GM12874 (cell line): ENCODE data around the gene PEAK1.

Source experiments
- TF ChIP-seq, protein P1 (sequence below): IDR thresholded peaks from 2 replicates; pipeline ENCODE4 v1.5.1; 2011; ENCODE audit warnings: low read depth, mild to moderate bottlenecking, control low read depth, low read length, moderate library complexity; ENCODE audit not compliant: insufficient read depth

PEAK1 gene

DNA sequence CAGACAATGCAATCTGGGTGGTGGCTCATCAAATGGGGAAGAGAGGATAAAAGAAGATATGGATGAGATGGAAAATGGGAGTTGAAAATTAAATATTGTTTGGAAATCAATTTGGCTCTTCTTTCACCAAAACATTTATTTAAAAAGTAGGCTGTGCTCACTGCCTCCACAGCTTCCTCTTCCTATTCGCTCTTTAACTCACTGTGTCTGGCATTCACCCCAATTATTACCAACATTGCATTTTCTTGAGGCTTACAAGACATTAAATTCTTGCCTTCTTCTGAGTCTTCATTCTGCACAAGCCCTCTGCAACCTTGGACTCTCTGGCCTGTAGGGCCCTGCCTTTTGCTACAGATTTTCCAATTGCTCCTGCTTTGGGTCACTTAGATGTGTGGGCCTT is 296.1 kb downstream of the PEAK1 start:
- TF ChIP-seq, protein P1, sequence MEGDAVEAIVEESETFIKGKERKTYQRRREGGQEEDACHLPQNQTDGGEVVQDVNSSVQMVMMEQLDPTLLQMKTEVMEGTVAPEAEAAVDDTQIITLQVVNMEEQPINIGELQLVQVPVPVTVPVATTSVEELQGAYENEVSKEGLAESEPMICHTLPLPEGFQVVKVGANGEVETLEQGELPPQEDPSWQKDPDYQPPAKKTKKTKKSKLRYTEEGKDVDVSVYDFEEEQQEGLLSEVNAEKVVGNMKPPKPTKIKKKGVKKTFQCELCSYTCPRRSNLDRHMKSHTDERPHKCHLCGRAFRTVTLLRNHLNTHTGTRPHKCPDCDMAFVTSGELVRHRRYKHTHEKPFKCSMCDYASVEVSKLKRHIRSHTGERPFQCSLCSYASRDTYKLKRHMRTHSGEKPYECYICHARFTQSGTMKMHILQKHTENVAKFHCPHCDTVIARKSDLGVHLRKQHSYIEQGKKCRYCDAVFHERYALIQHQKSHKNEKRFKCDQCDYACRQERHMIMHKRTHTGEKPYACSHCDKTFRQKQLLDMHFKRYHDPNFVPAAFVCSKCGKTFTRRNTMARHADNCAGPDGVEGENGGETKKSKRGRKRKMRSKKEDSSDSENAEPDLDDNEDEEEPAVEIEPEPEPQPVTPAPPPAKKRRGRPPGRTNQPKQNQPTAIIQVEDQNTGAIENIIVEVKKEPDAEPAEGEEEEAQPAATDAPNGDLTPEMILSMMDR = no peak

DNA sequence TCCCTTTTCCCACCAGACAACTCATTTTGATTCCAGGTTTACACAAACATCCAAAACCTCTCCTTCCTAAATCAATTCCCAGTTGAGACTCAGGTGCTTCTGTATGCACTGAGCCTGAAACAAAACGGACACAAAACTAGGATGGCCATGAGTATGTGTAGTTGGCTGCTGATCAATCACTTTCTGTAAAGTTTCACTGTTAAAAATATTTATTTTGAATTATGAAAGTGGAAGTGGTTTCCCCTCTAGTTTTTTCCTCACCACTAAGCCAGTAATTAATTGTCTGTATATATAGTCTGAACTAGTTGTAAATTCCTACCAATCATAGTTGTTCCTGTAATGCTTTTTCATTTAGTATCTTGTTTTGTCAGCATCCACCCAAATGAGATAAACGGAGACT is 297.3 kb downstream of the PEAK1 start:
- TF ChIP-seq, protein P1 = no peak

DNA sequence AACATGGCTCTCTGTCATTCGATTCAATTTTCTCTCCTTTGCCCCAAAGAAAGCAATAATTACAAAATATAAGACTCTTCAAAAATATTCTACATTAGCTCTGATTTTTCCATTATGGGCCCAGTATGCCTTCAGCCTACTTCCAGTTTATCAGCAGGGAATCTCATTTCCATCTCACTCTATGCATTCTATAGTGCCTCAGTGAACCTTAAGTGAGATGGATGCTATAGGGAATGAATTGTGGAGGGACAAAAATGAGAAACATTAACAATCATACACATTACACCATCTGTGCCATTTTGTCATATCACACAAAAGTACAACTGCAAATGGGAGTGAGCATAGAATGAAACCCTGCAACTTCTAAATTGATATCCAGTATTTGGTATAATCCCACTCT is 298.3 kb downstream of the PEAK1 start:
- TF ChIP-seq, protein P1 = no peak

DNA sequence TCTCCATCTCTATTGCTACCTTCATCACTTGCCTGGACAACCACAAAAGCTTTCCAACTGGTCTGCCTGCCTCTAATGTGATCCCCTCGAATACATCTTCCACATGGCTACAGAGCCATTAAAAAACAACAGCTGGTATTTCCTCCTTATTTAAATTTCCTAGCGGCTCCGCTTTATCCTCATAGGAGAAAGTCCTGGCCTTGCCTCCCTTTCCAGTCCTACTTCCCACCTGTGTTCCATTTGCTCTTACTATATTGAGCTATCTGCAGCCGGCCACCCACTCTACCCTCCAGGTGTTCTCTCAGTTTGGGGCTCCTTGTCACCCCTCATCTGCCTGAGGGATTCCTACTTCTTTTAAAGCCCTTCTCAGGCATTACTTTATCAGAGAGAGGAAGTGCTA is 299.3 kb downstream of the PEAK1 start:
- TF ChIP-seq, protein P1 = no peak

DNA sequence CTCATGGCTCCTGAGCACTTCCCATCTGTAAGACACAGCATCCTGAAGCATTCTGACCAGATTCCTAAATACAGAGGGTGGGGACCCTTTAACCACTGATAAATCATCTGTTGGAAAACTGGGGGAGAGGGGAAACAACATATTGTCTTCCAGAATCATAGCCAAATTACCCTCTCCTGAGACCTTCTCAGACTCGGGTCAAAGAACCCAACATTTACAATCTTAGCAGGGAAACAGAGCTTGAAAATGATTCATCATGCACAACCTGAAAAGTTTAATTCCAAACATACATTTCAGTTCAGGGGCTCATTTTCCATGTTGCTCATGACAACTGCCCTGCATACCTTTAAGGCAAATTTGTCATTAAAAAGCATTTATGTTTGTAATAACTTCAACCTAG is 300.5 kb downstream of the PEAK1 start:
- TF ChIP-seq, protein P1 = no peak

DNA sequence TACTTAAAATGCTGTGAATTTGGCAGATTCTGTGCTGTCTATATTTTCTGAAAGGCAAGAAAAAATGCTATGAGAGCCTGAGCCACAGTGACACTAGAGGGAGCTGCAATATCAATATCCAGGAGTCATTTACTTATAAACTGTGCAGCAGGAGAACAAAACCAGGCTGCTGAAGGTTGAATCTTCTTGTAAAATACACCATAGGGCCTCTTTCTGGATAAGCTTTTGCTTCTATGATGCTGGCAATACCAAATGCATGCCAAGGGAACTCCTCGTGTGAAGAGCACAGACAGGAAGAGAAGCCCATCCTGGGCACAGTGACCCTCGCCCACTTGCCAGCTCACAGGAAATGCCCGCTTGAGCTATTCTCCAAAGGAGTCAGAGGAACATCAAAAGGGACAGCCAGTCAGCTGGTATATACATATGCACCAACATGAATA is 301.0 kb downstream of the PEAK1 start:
- TF ChIP-seq, protein P1 = peak; percentile 67

DNA sequence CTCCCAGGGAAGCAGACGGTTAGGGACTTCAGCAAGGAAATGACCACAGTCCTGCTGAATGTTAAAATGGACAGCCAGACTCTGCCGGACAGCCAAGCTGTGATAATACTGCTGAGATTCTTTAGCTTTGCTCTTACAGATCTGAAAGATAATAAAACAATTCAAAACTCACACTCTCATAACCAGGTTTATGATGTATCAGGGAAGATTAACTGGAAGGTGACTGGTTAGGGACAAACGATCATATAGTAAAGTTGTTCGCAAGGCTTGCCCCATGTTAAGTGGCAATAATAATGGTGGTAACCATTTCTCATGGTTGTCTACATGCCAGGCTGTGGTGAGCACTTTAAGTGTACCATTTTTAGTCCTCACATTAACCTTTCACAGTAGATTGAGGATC is 304.7 kb downstream of the PEAK1 start:
- TF ChIP-seq, protein P1 = no peak
